GM12878 (cell line): ENCODE measurements around the gene HSPBP1. TPM values are rescaled to one million over a fixed set of nuclear protein-coding genes. Genes with fewer than 3 reads are reported as not detected.

ENCODE experiments used
- ATAC-seq: fragments of 200-7000 bp; cut with Tn5 transposase; 3 replicates; pipeline ENCODE4 v1.9.1; 2020; ENCODE audit warnings: mild to moderate bottlenecking, moderate library complexity
- BruUV-seq: library from RNA; stranded (reverse); fragments of 400-500 nt; replicated peaks from 2 replicates; lab custom pipeline; 2021; lab: Mats Ljungman, UMichigan
- CTCF ChIA-PET: fragments of 300-600 bp; sonication (Branson Sonifier 250); formaldehyde crosslinking; extraction: SDS; loops from one replicate; lab custom pipeline; 2021; ENCODE audit warnings: inconsistent platforms; lab: Yijun Ruan, JAX
- POLR2A ChIA-PET: fragments of 350-600 bp; formaldehyde crosslinking; extraction: SDS; loops from one replicate; lab custom pipeline; 2021; ENCODE audit warnings: inconsistent platforms; lab: Charles Lee
- RAD21 ChIA-PET: fragments of 300-600 bp; sonication (Branson Sonifier 250); formaldehyde crosslinking; loops from one replicate; lab custom pipeline; 2023; ENCODE audit warnings: antibody characterized with exemption; ENCODE audit not compliant: unreplicated experiment; lab: Charles Lee
- SMC1A ChIA-PET: fragments of 300-600 bp; sonication (Branson Sonifier 250); formaldehyde crosslinking; loops from one replicate; lab custom pipeline; 2023; ENCODE audit not compliant: unreplicated experiment, uncharacterized antibody; lab: Charles Lee
- DNase-seq: peaks from one replicate; pipeline ENCODE4 v3.0.0-alpha.2; 2011; ENCODE audit warnings: low read depth, low spot score
- FAIRE-seq: peaks from 3 replicates; lab custom pipeline; 2011; peaks lifted over from hg19 to GRCh38; lab: Jason Lieb, UNC
- H2AFZ ChIP-seq: 2 replicates; pipeline ENCODE4 v1.6.0; 2011; ENCODE audit warnings: low read depth, low read length, control low read depth; ENCODE audit not compliant: control insufficient read depth
- H3K27ac ChIP-seq: 2 replicates; pipeline ENCODE4 v1.5.1; 2011; ENCODE audit warnings: control low read depth; ENCODE audit not compliant: control insufficient read depth, insufficient read depth
- H3K27me3 ChIP-seq, 2 experiments: replicated peaks in 1 of 2; 2 replicates each; pipeline versions ENCODE4 v1.6.0 to v1.6.1; 2011; ENCODE audit warnings: low read length in 1 of 2; ENCODE audit not compliant: control insufficient read depth in 2 of 2, insufficient read depth in 2 of 2
- H3K36me3 ChIP-seq, 2 experiments: 2 replicates each; pipeline ENCODE4 v1.5.1; 2011; ENCODE audit warnings: low read length in 1 of 2; ENCODE audit not compliant: control insufficient read depth in 2 of 2, insufficient read depth in 2 of 2
- H3K4me1 ChIP-seq: 2 replicates; pipeline ENCODE4 v1.6.1; 2011; ENCODE audit warnings: mild to moderate bottlenecking, low read length, moderate library complexity, mixed read lengths; ENCODE audit not compliant: control insufficient read depth, insufficient read depth
- H3K4me2 ChIP-seq: 2 replicates; pipeline ENCODE4 v1.6.0; 2011; ENCODE audit warnings: control low read depth; ENCODE audit not compliant: control insufficient read depth, insufficient read depth
- H3K4me3 ChIP-seq: fragments of 200-600 bp; sonication (generic); 2 replicates; pipeline ENCODE4 v1.5.1; 2016
- H3K79me2 ChIP-seq: 2 replicates; pipeline ENCODE4 v1.6.0; 2011; ENCODE audit warnings: low read length; ENCODE audit not compliant: control insufficient read depth, insufficient read depth
- H3K9ac ChIP-seq: 2 replicates; pipeline ENCODE4 v1.8.0; 2011; ENCODE audit warnings: low read length, control low read depth, mixed read lengths; ENCODE audit not compliant: control insufficient read depth, insufficient read depth
- H3K9me3 ChIP-seq: replicated peaks from 3 replicates; pipeline ENCODE4 v1.5.1; 2011; ENCODE audit warnings: mild to moderate bottlenecking, low read length; ENCODE audit not compliant: control insufficient read depth, insufficient read depth
- H4K20me1 ChIP-seq: 2 replicates; pipeline ENCODE4 v1.6.0; 2011; ENCODE audit not compliant: control insufficient read depth, insufficient read depth
- CHD4 ChIP-seq: fragments of 200-600 bp; sonication (generic); IDR thresholded peaks from 2 replicates; pipeline ENCODE4 v1.6.1; 2016; ENCODE audit warnings: mild to moderate bottlenecking
- ESRRA ChIP-seq: IDR thresholded peaks from 2 replicates; pipeline ENCODE4 v1.6.1; 2012; ENCODE audit warnings: mild to moderate bottlenecking, low read length, improper control_type of control experiment
- SP1 ChIP-seq: IDR thresholded peaks from one replicate; pipeline ENCODE4 v1.6.1; 2011; ENCODE audit warnings: low read depth, low read length
- TCF3 ChIP-seq: IDR thresholded peaks from 2 replicates; pipeline ENCODE4 v1.6.1; 2012; ENCODE audit warnings: low read depth, mild to moderate bottlenecking, low read length, borderline replicate concordance; ENCODE audit not compliant: insufficient read depth
- ZNF384 ChIP-seq: IDR thresholded peaks from 2 replicates; pipeline ENCODE4 v1.6.1; 2012; ENCODE audit warnings: low read depth, mild to moderate bottlenecking, low read length, improper control_type of control experiment, borderline replicate concordance
- ZZZ3 ChIP-seq: IDR thresholded peaks from 2 replicates; pipeline ENCODE4 v1.6.1; 2011; ENCODE audit warnings: low read depth; ENCODE audit not compliant: control insufficient read depth, insufficient read length
- WGBS: methylation state at CpG from one replicate; pipeline ENCODE4 v1.1.6; 2016; ENCODE audit warnings: low lambda C conversion rate; ENCODE audit not compliant: insufficient replicate concordance, insufficient coverage; ENCODE audit errors: missing lambda C conversion rate; 5-methylcytosine and 5-hydroxymethylcytosine counted together
- in situ Hi-C: fragments of 300-500 bp; cut with MboI; formaldehyde crosslinking; loops from 9 replicates; pipeline ENCODE4 v1.14.3; 2018; ENCODE audit warnings: mixed read lengths
- intact Hi-C: fragments of 100-400 bp; cut with micrococcal nuclease; formaldehyde crosslinking; loops from one replicate; pipeline ENCODE4 v1.14.2; 2022; ENCODE audit not compliant: unreplicated experiment
- polyA plus RNA-seq, 11 experiments: library from polyadenylated mRNA; depleted of rRNA in 4 of 11; unstranded in 6 of 11; stranded (reverse) in 5 of 11; fragments of >200 nt; fragmentation: Nextera tagmentation in 4 of 11; fragmentation: Illumina TruSeq in 1 of 11; extraction: Ambion mirVana in 4 of 11; extraction: Trizol in 1 of 11; gene quantifications; 1 replicate in 1 of 11; 2 replicates in 10 of 11; pipeline versions ENCODE4 v1.2.1 to v1.2.3, GENCODE V29; 2011 to 2016; ENCODE audit warnings: inconsistent platforms in 2 of 11, missing spikeins in 2 of 11, low read depth in 1 of 11
- total RNA-seq, 4 experiments: library from RNA; depleted of rRNA in 3 of 4; stranded (reverse); fragments of >200 nt in 3 of 4; fragmentation: Illumina TruSeq in 1 of 4; extraction: Trizol in 1 of 4; gene quantifications; 2 replicates each; pipeline versions ENCODE4 v1.2.1 to v1.2.3, GENCODE V29; 2013 to 2021
- TF ChIP-seq, protein P1 (sequence below): IDR thresholded peaks from 2 replicates; pipeline ENCODE4 v1.6.1; 2011; ENCODE audit warnings: low read depth, mild to moderate bottlenecking, low read length, moderate library complexity, borderline replicate concordance; ENCODE audit errors: extremely low read depth

Gene HSPBP1
- total and polyA plus RNA-seq, 10 of the 15 experiments (the other 5 are each of a cell fraction or from before 2014, with no cell fraction given) = 0.18 to 83.3 (median 23.0) TPM

GRCh38 chr19:55303477-55303876 lies 23.6 kb upstream of the HSPBP1 start:
- in situ Hi-C loops (no loop called here), intact Hi-C loops (loop anchor here (5.0 kb wide), 1 partner anchor 79 kb away; the partner anchor contains the start of gene TMEM238)
- H3K79me2 ChIP-seq = no peaks in the 10 kb centered on the region
- 91% methylated on average over 11 of the region's 11 CpGs for WGBS
- no peaks in the 10 kb centered on the region for H3K9me3 ChIP-seq
- FAIRE-seq (no peak), ATAC-seq (no peak), DNase-seq (no peak)
- ChIA-PET CTCF (interaction anchor here (1.0 to 3.8 kb wide), 6 partner anchors 9 to 201 kb away, joined by 3 to 49 read pairs (median 12); partner anchors contain the start of gene TMEM238), POLR2A (interaction anchor here (0.9 kb wide), 1 partner anchor 36 kb away, joined by 4 read pairs; the partner anchor contains the start of gene KMT5C), SMC1A (interaction anchor here (1.0 to 3.5 kb wide), 2 partner anchors 12 to 80 kb away, joined by 3 to 22 read pairs; partner anchors contain the start of gene TMEM238), RAD21 (interaction anchor here (2.8 kb wide), 1 partner anchor 80 kb away, joined by 28 read pairs; the partner anchor contains the start of gene TMEM238)
- BruUV-seq = no TSS peak
- H3K4me2 ChIP-seq = no peak overlapping the region
- no peak overlapping the region for H3K27ac ChIP-seq
- H3K4me3 ChIP-seq = no peak overlapping the region
- no peaks in the 10 kb centered on the region; the same call in 1 of the 2 replicates for H4K20me1 ChIP-seq
- TF ChIP-seq, protein P1, sequence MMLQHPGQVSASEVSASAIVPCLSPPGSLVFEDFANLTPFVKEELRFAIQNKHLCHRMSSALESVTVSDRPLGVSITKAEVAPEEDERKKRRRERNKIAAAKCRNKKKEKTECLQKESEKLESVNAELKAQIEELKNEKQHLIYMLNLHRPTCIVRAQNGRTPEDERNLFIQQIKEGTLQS = no peak
- TF ChIP-seq SP1 (no peak), ZNF384 (no peak), TCF3 (no peak), ESRRA (no peak), CHD4 (no peak), ZZZ3 (no peak)
- H3K27me3 ChIP-seq = no peaks in the 10 kb centered on the region
- no peak overlapping the region for H2AFZ ChIP-seq
- no peak overlapping the region for H3K9ac ChIP-seq
- H3K36me3 ChIP-seq = no peaks in the 10 kb centered on the region
- peaks cover 10% of the 10 kb centered on the region for H3K4me1 ChIP-seq
